ENCODE results near the gene NFATC2.

DNA sequence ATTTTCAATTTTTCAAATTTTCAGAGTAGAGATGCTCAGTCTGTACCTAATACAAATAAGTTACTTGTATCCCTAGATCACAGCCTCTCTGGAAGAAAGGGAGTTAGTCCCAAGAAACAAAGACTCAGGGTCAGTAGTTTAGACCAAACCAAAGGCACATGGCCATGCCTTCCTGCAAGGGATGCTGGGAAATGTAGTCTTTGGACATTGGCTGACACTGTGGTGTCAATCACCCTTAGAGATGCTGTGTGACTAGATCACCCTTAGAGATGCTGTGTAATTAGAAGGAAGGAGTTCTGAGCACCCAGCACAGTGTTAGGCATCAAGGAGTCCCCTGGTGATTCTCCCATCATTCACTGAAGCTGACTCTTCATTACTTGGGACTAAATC lies 202.1 kb downstream of the NFATC2 start:
- TF ChIP-seq, protein P1, sequence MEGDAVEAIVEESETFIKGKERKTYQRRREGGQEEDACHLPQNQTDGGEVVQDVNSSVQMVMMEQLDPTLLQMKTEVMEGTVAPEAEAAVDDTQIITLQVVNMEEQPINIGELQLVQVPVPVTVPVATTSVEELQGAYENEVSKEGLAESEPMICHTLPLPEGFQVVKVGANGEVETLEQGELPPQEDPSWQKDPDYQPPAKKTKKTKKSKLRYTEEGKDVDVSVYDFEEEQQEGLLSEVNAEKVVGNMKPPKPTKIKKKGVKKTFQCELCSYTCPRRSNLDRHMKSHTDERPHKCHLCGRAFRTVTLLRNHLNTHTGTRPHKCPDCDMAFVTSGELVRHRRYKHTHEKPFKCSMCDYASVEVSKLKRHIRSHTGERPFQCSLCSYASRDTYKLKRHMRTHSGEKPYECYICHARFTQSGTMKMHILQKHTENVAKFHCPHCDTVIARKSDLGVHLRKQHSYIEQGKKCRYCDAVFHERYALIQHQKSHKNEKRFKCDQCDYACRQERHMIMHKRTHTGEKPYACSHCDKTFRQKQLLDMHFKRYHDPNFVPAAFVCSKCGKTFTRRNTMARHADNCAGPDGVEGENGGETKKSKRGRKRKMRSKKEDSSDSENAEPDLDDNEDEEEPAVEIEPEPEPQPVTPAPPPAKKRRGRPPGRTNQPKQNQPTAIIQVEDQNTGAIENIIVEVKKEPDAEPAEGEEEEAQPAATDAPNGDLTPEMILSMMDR (IDR thresholded peaks at IDR 0.05; ENCODE audit: insufficient read depth, low read depth, low read length), result no peak
- no peak for TF ChIP-seq EZH2 (IDR thresholded peaks at IDR 0.05; ENCODE audit: insufficient read depth, low read length)

All from astrocyte (in vitro differentiated cells and primary cell).